ENCODE measurements around the gene BICDL2. TPM values are rescaled to one million over a fixed set of nuclear protein-coding genes. Genes with fewer than 3 reads are reported as not detected.

Gene BICDL2
- total and polyA plus RNA-seq, 8 donors, result 48.9 to 325 (median 71.9) TPM

DNA sequence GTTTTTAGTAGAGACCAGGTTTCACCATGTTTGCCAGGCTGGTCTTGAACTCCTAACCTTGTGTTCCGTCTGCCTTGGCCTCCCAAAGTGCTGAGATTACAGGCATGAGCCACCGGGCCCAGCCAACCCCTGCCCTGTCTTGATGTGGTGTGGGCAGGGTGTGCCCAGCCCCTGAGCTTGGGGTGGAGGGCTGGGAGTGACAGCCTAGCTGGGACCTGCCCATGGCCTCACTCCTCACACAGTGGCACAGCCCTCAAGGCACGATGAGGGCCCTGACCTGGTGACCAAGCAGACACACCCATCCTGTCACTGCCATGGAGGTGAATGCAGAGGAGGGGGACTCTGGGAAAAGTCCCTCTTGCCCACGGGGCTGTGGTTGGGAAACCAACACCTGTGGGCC is 31.7 kb upstream of the BICDL2 start:
- H3K4me3 ChIP-seq, result peak overlapping the region in 2 of 4 donors; percentile 47 to 76
- 30 to 37% methylated on average over 4 of the region's 4 CpGs for WGBS, 2 donors
- intact Hi-C loops (cut with DNase I), result no loop called here
- no peaks in the 10 kb centered on the region for H3K36me3 ChIP-seq
- H3K27ac ChIP-seq, result peak overlapping the region in 2 of 4 donors; percentile 31 to 94
- no peaks in the 10 kb centered on the region for H3K9me3 ChIP-seq
- H3K27me3 ChIP-seq, result no peaks in the 10 kb centered on the region
- TF ChIP-seq, protein P1, sequence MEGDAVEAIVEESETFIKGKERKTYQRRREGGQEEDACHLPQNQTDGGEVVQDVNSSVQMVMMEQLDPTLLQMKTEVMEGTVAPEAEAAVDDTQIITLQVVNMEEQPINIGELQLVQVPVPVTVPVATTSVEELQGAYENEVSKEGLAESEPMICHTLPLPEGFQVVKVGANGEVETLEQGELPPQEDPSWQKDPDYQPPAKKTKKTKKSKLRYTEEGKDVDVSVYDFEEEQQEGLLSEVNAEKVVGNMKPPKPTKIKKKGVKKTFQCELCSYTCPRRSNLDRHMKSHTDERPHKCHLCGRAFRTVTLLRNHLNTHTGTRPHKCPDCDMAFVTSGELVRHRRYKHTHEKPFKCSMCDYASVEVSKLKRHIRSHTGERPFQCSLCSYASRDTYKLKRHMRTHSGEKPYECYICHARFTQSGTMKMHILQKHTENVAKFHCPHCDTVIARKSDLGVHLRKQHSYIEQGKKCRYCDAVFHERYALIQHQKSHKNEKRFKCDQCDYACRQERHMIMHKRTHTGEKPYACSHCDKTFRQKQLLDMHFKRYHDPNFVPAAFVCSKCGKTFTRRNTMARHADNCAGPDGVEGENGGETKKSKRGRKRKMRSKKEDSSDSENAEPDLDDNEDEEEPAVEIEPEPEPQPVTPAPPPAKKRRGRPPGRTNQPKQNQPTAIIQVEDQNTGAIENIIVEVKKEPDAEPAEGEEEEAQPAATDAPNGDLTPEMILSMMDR (IDR thresholded peaks at IDR 0.05), result no peak
- FAIRE-seq (no peak), ATAC-seq (no peak), DNase-seq (peak in 1 of 6 donors; percentile 50)
- peaks cover 0 to 8% (median 4%) of the 10 kb centered on the region in 3 donors for H3K4me1 ChIP-seq

DNA sequence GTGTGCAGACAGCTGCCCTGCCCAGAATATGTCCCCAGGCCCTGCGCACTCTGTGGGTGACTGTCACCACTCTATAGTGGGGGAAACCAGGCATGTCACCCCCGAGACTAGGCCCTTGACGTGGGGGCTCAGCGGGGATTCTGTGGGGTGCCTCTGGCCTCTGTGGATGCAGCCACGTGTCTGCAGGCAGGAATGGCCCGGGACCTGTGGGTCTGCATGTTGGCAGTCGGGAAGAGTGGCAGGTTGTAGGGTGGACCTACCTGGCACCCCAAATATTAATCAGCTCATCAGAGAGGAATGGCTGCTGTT is 29.6 kb upstream of the BICDL2 start:
- intact Hi-C loops (cut with DNase I), result no loop called here
- H3K36me3 ChIP-seq, result no peaks in the 10 kb centered on the region
- H3K9me3 ChIP-seq, result no peaks in the 10 kb centered on the region
- DNase-seq (peak in 2 of 6 donors; percentile 64 to 65), FAIRE-seq (no peak), ATAC-seq (peak in 1 of 4 donors; percentile 0)
- peaks cover 0 to 8% (median 4%) of the 10 kb centered on the region in 3 donors for H3K4me1 ChIP-seq
- 40 to 51% methylated on average over 7 of the region's 7 CpGs for WGBS, 2 donors
- peak overlapping the region; percentile 19 to 76 (median 41) for H3K4me3 ChIP-seq
- H3K27ac ChIP-seq, result peak overlapping the region in 3 of 4 donors; percentile 49 to 94 (median 91)
- H3K27me3 ChIP-seq, result no peaks in the 10 kb centered on the region
- TF ChIP-seq, protein P1 (IDR thresholded peaks at IDR 0.05), result no peak

DNA sequence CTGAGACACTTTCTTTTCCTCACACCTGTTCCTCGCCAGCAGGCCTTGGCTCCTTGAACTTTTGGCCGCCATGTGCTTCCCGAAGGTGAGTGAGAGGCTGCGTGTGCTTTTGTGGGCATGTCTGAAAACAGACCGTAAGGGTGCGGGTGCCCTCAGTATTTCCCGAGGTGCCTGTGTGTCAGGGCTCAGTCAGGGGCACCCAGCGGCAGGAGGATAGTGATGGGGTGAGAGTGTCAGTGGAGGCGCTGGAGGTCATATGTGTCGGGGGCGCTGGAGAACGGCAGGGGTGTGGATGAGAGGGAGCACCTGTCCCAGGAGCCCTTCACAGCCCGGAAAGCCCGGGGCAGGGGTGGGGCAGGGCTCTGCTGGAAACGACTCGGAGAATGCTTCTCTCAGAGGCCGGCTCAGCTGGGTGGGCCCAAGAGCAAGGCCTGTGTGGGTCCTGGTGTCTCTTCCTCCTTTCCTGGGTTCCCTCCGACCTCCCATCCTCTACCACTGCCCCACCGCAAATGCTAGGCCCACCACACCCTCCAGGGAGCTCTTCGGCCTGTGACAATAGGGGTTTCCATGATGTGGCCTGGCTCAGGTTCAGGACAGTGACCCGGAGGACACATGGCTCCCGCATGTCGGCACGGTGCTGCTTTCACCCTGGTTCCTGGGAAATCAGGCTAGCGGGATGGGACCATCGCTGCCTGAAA is 29.1 kb upstream of the BICDL2 start:
- 24 to 31% methylated on average over 25 to 26 of the region's 26 CpGs for WGBS, 2 donors
- Histone ChIP-seq H3K36me3 (no peaks in the 10 kb centered on the region), H3K27me3 (no peaks in the 10 kb centered on the region), H3K27ac (peak overlapping the region; percentile 49 to 94 (median 80)), H3K9me3 (no peaks in the 10 kb centered on the region), H3K4me1 (peaks cover 0 to 8% (median 4%) of the 10 kb centered on the region in 3 donors), H3K4me3 (peak overlapping the region; percentile 19 to 76 (median 41))
- no peak for FAIRE-seq
- intact Hi-C loops (cut with DNase I), result no loop called here
- DNase-seq, result peak in 2 of 6 donors; percentile 64 to 70
- peak in 3 of 4 donors; percentile 6 to 38 (median 14) for ATAC-seq
- TF ChIP-seq, protein P1 (IDR thresholded peaks at IDR 0.05), result no peak

DNA sequence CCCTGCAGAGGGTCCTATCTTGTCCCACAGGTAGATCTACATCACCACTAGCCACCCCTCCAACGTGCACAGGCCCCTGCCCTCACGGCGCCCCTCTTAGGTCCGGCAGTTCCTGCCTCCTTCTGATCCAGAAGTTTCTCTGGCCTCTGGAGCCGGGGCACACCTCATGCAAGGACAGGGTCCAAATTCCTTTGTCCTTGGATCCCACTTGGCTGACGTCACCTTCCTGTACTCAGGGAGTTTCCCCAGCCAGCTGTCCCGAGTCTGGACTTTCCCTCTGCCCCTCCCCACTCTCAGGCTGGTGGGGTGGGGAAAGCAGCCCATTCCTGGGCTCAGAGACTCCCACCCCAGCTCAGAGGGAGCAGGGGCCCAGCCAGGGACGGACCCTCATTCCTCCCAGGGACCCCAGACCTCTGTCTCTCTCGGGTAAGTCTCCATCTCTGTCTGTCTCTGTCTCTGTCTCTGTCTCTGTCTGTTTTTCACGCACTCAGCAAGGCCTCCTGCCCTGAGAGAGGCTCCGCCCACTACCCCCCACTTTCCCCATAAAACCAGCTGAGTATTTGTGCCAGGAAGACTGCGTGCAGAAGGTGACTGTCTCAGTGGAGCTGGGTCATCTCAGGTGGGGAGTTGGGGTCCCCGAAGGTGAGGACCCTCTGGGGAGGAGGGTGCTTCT is 28.5 kb upstream of the BICDL2 start, which contains the start of gene IL32:
Gene IL32, plus strand, starts transcription at position 572 of the 673 bp plus-strand sequence. CDS start 172 bp downstream, outside the sequence.
- no peak for FAIRE-seq

More for the DNA sequence above, 28.5 kb upstream of the BICDL2 start, which contains the start of gene IL32:
- 11 to 12% methylated on average over 13 of the region's 13 CpGs for WGBS, 2 donors
- intact Hi-C loops (cut with DNase I), result no loop called here
- H3K27ac ChIP-seq, result peak within 1 kb of the TSS; percentile 49 to 94 (median 80)
- no peaks in the 10 kb centered on the region for H3K27me3 ChIP-seq
- H3K9me3 ChIP-seq, result no peaks in the 10 kb centered on the region
- H3K36me3 ChIP-seq, result no peaks in the 10 kb centered on the region
- peaks cover 0 to 8% (median 4%) of the 10 kb centered on the region in 3 donors for H3K4me1 ChIP-seq
- ATAC-seq, result peak; percentile 84 to 91 (median 86)
- DNase-seq, result peak; percentile 82 to 95 (median 86)
- peak within 1 kb of the TSS; percentile 19 to 76 (median 41) for H3K4me3 ChIP-seq
- TF ChIP-seq, protein P1 (IDR thresholded peaks at IDR 0.05), result no peak
